ENCODE data around the gene CCDC6.

The CCDC6 gene

GRCh38 chr10:59825932-59826331 is 80.4 kb downstream of the CCDC6 start:
- DNase-seq (ENCODE audit: extremely low spot score) = no peak
- no peak for TF ChIP-seq FOXM1 (IDR thresholded peaks at IDR 0.05; ENCODE audit: borderline replicate concordance)
- TF ChIP-seq, protein P1, sequence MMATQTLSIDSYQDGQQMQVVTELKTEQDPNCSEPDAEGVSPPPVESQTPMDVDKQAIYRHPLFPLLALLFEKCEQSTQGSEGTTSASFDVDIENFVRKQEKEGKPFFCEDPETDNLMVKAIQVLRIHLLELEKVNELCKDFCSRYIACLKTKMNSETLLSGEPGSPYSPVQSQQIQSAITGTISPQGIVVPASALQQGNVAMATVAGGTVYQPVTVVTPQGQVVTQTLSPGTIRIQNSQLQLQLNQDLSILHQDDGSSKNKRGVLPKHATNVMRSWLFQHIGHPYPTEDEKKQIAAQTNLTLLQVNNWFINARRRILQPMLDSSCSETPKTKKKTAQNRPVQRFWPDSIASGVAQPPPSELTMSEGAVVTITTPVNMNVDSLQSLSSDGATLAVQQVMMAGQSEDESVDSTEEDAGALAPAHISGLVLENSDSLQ (IDR thresholded peaks at IDR 0.05) = no peak
- no peak for TF ChIP-seq BHLHE40 (IDR thresholded peaks at IDR 0.05; ENCODE audit: borderline replicate concordance)
- no peak for TF ChIP-seq NFRKB (IDR thresholded peaks at IDR 0.05)
- TF ChIP-seq FOXK2 (IDR thresholded peaks at IDR 0.05) = no peak
- TF ChIP-seq HDGF (IDR thresholded peaks at IDR 0.05; ENCODE audit: borderline replicate concordance) = no peak
- TF ChIP-seq SUZ12 (IDR thresholded peaks at IDR 0.05) = no peak
- TF ChIP-seq ELF4 (IDR thresholded peaks at IDR 0.05) = no peak
- TF ChIP-seq TARDBP (IDR thresholded peaks at IDR 0.05) = no peak
- TF ChIP-seq CTBP1 (IDR thresholded peaks at IDR 0.05; ENCODE audit: borderline replicate concordance) = no peak
- no peak for TF ChIP-seq SP1 (IDR thresholded peaks at IDR 0.05)
- no peak for TF ChIP-seq L3MBTL2 (conservative IDR thresholded peaks at IDR 0.05)
- no peak for TF ChIP-seq ARNT (IDR thresholded peaks at IDR 0.05)
- no peak for TF ChIP-seq LEF1 (IDR thresholded peaks at IDR 0.05; ENCODE audit: borderline replicate concordance)
- TF ChIP-seq ZNF384 (IDR thresholded peaks at IDR 0.05) = no peak
- no peak for TF ChIP-seq FOXA1 (IDR thresholded peaks at IDR 0.05)
- POLR2A ChIA-PET = no interaction called here

DNA sequence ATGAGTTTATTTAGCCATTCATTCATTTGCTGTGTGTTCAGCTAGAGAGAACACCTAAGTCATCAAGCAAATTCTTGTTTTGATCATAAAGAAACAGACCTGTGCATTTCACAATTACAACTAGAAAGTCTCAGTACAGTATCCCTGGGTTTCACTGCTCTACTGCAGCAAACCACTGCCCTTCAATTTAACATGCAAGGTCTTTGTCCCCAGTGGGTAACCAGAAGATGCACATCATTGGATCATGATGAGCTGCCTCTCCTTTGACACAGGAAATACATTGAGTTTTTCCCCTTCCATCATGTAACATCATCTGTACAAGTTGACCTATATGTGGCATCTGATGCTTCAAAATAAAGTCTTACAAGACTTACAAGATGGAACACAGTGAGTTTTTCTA is 82.6 kb downstream of the CCDC6 start:
- ChIA-PET CTCF (no interaction called here), POLR2A (no interaction called here)
- no peak for DNase-seq (ENCODE audit: extremely low spot score)
- TF ChIP-seq FOXM1 (IDR thresholded peaks at IDR 0.05; ENCODE audit: borderline replicate concordance) (no peak), L3MBTL2 (conservative IDR thresholded peaks at IDR 0.05) (no peak)

More at GRCh38 chr10:59825932-59826331, 80.4 kb downstream of the CCDC6 start:
- CTCF ChIA-PET = no interaction called here

DNA sequence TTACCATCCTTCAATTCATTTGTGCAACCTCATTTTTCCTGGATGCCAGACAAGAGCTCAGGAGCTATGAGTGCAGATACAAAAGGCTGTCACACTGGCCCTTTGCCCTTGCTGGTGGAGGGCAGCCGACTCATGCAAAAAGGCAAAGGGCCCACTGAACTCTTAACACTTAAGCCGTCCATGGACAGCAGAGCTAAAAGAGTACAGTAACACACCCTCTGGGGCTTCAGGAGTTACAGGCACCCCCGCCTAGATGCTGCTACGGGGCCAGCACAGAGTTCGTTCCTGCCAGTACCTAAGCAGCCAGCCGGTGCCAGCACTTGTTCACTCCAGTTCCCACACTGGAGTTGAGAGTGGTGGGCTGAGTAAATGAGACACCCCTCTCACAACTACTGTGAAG is 83.2 kb downstream of the CCDC6 start:
- ChIA-PET CTCF (no interaction called here), POLR2A (no interaction called here)
- DNase-seq (ENCODE audit: extremely low spot score) = no peak
- no peak for TF ChIP-seq CTBP1 (IDR thresholded peaks at IDR 0.05; ENCODE audit: borderline replicate concordance)
- no peak for TF ChIP-seq SUZ12 (IDR thresholded peaks at IDR 0.05)
- no peak for TF ChIP-seq FOXM1 (IDR thresholded peaks at IDR 0.05; ENCODE audit: borderline replicate concordance)
- TF ChIP-seq NFRKB (IDR thresholded peaks at IDR 0.05) = no peak
- no peak for TF ChIP-seq FOXA1 (IDR thresholded peaks at IDR 0.05)
- no peak for TF ChIP-seq FOXK2 (IDR thresholded peaks at IDR 0.05)
- TF ChIP-seq, protein P1 (IDR thresholded peaks at IDR 0.05) = no peak
- no peak for TF ChIP-seq HDGF (IDR thresholded peaks at IDR 0.05; ENCODE audit: borderline replicate concordance)
- TF ChIP-seq ARNT (IDR thresholded peaks at IDR 0.05) = no peak

- TF ChIP-seq SP1 (IDR thresholded peaks at IDR 0.05) = no peak
- no peak for TF ChIP-seq LEF1 (IDR thresholded peaks at IDR 0.05; ENCODE audit: borderline replicate concordance)
- no peak for TF ChIP-seq ARNT (IDR thresholded peaks at IDR 0.05)
- no peak for TF ChIP-seq FOXK2 (IDR thresholded peaks at IDR 0.05)
- no peak for TF ChIP-seq BHLHE40 (IDR thresholded peaks at IDR 0.05; ENCODE audit: borderline replicate concordance)
- TF ChIP-seq SUZ12 (IDR thresholded peaks at IDR 0.05) = no peak
- no peak for TF ChIP-seq L3MBTL2 (conservative IDR thresholded peaks at IDR 0.05)
- no peak for TF ChIP-seq ELF4 (IDR thresholded peaks at IDR 0.05)
- TF ChIP-seq FOXM1 (IDR thresholded peaks at IDR 0.05; ENCODE audit: borderline replicate concordance) = no peak
- no peak for TF ChIP-seq TARDBP (IDR thresholded peaks at IDR 0.05)
- TF ChIP-seq, protein P1 (IDR thresholded peaks at IDR 0.05) = no peak
- no peak for TF ChIP-seq ZNF384 (IDR thresholded peaks at IDR 0.05)
- no peak for TF ChIP-seq FOXA1 (IDR thresholded peaks at IDR 0.05)
- no peak for TF ChIP-seq CTBP1 (IDR thresholded peaks at IDR 0.05; ENCODE audit: borderline replicate concordance)
- no peak for TF ChIP-seq HDGF (IDR thresholded peaks at IDR 0.05; ENCODE audit: borderline replicate concordance)
- no peak for DNase-seq (ENCODE audit: extremely low spot score)
- CTCF ChIA-PET = no interaction called here
- POLR2A ChIA-PET = no interaction called here
These were observed 85.9 kb downstream of the CCDC6 start for GRCh38 chr10:59820471-59820870.

GRCh38 chr10:59819683-59820082 is 86.7 kb downstream of the CCDC6 start:
- POLR2A ChIA-PET = interaction anchor here (0.7 kb wide), 1 partner anchor 13 kb away, joined by 3 read pairs; no protein-coding TSS in a partner anchor
- TF ChIP-seq TARDBP (IDR thresholded peaks at IDR 0.05) (no peak), FOXK2 (IDR thresholded peaks at IDR 0.05) (no peak), SP1 (IDR thresholded peaks at IDR 0.05) (no peak), BHLHE40 (IDR thresholded peaks at IDR 0.05; ENCODE audit: borderline replicate concordance) (no peak), SUZ12 (IDR thresholded peaks at IDR 0.05) (no peak), HDGF (IDR thresholded peaks at IDR 0.05; ENCODE audit: borderline replicate concordance) (no peak), NFRKB (IDR thresholded peaks at IDR 0.05) (no peak), ELF4 (IDR thresholded peaks at IDR 0.05) (no peak), FOXM1 (IDR thresholded peaks at IDR 0.05; ENCODE audit: borderline replicate concordance) (no peak), L3MBTL2 (conservative IDR thresholded peaks at IDR 0.05) (no peak), FOXA1 (IDR thresholded peaks at IDR 0.05) (no peak), ARNT (IDR thresholded peaks at IDR 0.05) (no peak), LEF1 (IDR thresholded peaks at IDR 0.05; ENCODE audit: borderline replicate concordance) (no peak), ZNF384 (IDR thresholded peaks at IDR 0.05) (no peak), CTBP1 (IDR thresholded peaks at IDR 0.05; ENCODE audit: borderline replicate concordance) (no peak)
- TF ChIP-seq, protein P1 (IDR thresholded peaks at IDR 0.05) = no peak
- DNase-seq (ENCODE audit: extremely low spot score) = no peak
- CTCF ChIA-PET = interaction anchor here (0.6 kb wide), 2 partner anchors 10 to 11 kb away, joined by 3 read pairs; no protein-coding TSS in a partner anchor

DNA sequence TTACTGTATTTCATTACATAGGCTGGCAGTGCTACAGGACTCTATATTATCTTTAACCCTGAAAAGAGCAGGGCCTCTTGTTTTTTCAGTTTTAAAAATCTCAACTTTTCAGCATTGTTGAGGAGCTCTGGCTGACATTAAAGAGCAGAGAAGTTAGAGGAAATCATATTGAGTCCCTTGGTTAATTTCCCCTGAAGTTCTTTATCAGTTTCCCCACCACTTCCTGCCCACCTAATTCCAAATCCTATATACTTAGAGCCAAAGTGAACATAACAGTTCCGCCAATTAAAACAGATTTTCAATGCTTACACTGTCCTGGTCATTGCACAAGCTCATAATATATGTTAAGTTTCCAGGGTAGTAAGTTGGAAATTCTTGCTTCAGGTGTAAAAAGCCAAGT is 87.1 kb downstream of the CCDC6 start:
- ChIA-PET POLR2A (no interaction called here), CTCF (interaction anchor here (0.6 kb wide), 1 partner anchor 12 kb away, joined by 3 read pairs; no protein-coding TSS in a partner anchor)
- TF ChIP-seq SP1 (IDR thresholded peaks at IDR 0.05) = no peak
- TF ChIP-seq FOXM1 (IDR thresholded peaks at IDR 0.05; ENCODE audit: borderline replicate concordance) = no peak
- no peak for TF ChIP-seq TARDBP (IDR thresholded peaks at IDR 0.05)
- TF ChIP-seq LEF1 (IDR thresholded peaks at IDR 0.05; ENCODE audit: borderline replicate concordance) = no peak
- no peak for TF ChIP-seq BHLHE40 (IDR thresholded peaks at IDR 0.05; ENCODE audit: borderline replicate concordance)
- no peak for TF ChIP-seq FOXA1 (IDR thresholded peaks at IDR 0.05)
- no peak for TF ChIP-seq ZNF384 (IDR thresholded peaks at IDR 0.05)
- TF ChIP-seq CTBP1 (IDR thresholded peaks at IDR 0.05; ENCODE audit: borderline replicate concordance) = no peak
- TF ChIP-seq ELF4 (IDR thresholded peaks at IDR 0.05) = no peak
- no peak for TF ChIP-seq SUZ12 (IDR thresholded peaks at IDR 0.05)
- TF ChIP-seq HDGF (IDR thresholded peaks at IDR 0.05; ENCODE audit: borderline replicate concordance) = no peak
- TF ChIP-seq ARNT (IDR thresholded peaks at IDR 0.05) = no peak
- TF ChIP-seq NFRKB (IDR thresholded peaks at IDR 0.05) = no peak
- TF ChIP-seq L3MBTL2 (conservative IDR thresholded peaks at IDR 0.05) = no peak
- DNase-seq (ENCODE audit: extremely low spot score) = no peak

Data from HEK293T (cell line).